HL-60 (cell line): ENCODE data around the gene DYTN.

Experiments used
- CTCF ChIP-seq: IDR thresholded peaks from one replicate; pipeline ENCODE4 v1.5.1; 2011; ENCODE audit warnings: low read length, control low read depth, inconsistent platforms; ENCODE audit not compliant: insufficient read depth
- POLR2AphosphoS5 ChIP-seq: IDR thresholded peaks from 2 replicates; pipeline ENCODE4 v1.6.1; 2012; ENCODE audit warnings: low read depth
- REST ChIP-seq: IDR thresholded peaks from 2 replicates; pipeline ENCODE4 v1.6.1; 2012; ENCODE audit warnings: low read depth; ENCODE audit not compliant: insufficient replicate concordance

- no peak for TF ChIP-seq POLR2AphosphoS5
- no peak for TF ChIP-seq CTCF
- no peak for TF ChIP-seq REST
Measured at GRCh38 chr2:206764673-206765241, 46.6 kb upstream of the DYTN start.
